Sigmoid colon (tissue), 7 donors: ENCODE data around the gene HDAC11. TPM values are rescaled to one million over a fixed set of nuclear protein-coding genes. Genes with fewer than 3 reads are reported as not detected.

ENCODE experiments used
- DNase-seq: peaks from one replicate; pipeline ENCODE4 v3.0.0-alpha.2; 2019
- H3K27ac ChIP-seq, 4 donors: fragments of 200-600 bp; sonication (generic); one replicate each; pipeline ENCODE4 v1.5.1; 2016 to 2019; ENCODE audit warnings: mild to moderate bottlenecking in 1 of 4
- H3K27me3 ChIP-seq, 3 donors: fragments of 200-600 bp; sonication (generic); one replicate each; pipeline ENCODE4 v1.5.1; 2019; ENCODE audit warnings: mild to moderate bottlenecking in 1 of 3
- H3K36me3 ChIP-seq, 4 donors: fragments of 200-600 bp; sonication (generic); one replicate each; pipeline ENCODE4 v1.5.1; 2016 to 2019
- H3K4me1 ChIP-seq, 4 donors: fragments of 200-600 bp; sonication (generic); one replicate each; pipeline ENCODE4 v1.5.1; 2017 to 2019
- H3K4me3 ChIP-seq, 4 donors: fragments of 200-600 bp; sonication (generic); one replicate each; pipeline ENCODE4 v1.5.1; 2017 to 2019; ENCODE audit warnings: mild to moderate bottlenecking in 2 of 4, moderate library complexity in 1 of 4
- H3K9me3 ChIP-seq, 4 donors: fragments of 200-600 bp in 3 of 4; sonication (generic) in 3 of 4; one replicate each; pipeline versions ENCODE4 v1.5.1 to v1.6.1; 2013 to 2019
- EP300 ChIP-seq, 4 donors: sonication (generic); formaldehyde crosslinking; IDR thresholded peaks; one replicate each; pipeline ENCODE4 v1.6.1; 2017; ENCODE audit warnings: antibody characterized with exemption in 4 of 4
- POLR2A ChIP-seq, 2 donors: fragments of 450-650 bp; IDR thresholded peaks; one replicate each; pipeline ENCODE4 v1.6.1; 2016; ENCODE audit warnings: antibody characterized with exemption in 2 of 2, mild to moderate bottlenecking in 2 of 2, moderate library complexity in 2 of 2
- POLR2AphosphoS5 ChIP-seq, 4 donors: sonication (generic); formaldehyde crosslinking; IDR thresholded peaks; one replicate each; pipeline ENCODE4 v1.6.1; 2017; ENCODE audit warnings: antibody characterized with exemption in 4 of 4
- WGBS, 2 donors: extraction: QIAGEN DNeasy Blood & Tissue Kit; methylation state at CpG; one replicate each; pipeline ENCODE4 v1.1.7; 2013; 5-methylcytosine and 5-hydroxymethylcytosine counted together
- intact Hi-C: fragments of 100-400 bp; cut with DNase I; formaldehyde crosslinking; loops from one replicate; pipeline ENCODE4 v1.15.1; 2023
- polyA plus RNA-seq, 3 donors: library from polyadenylated mRNA; stranded (reverse); fragments of 200-250 nt; gene quantifications; one replicate each; pipeline ENCODE4 v1.2.3, GENCODE V29; 2013
- total RNA-seq, 4 donors: library from RNA; depleted of rRNA; stranded (reverse); fragments of >200 nt; gene quantifications; one replicate each; pipeline ENCODE4 v1.1.0, GENCODE V29; 2016
- TF ChIP-seq, protein P1 (sequence below), 4 experiments: fragments of 450-650 bp in 3 of 4; fragments of 200-600 bp in 1 of 4; IDR thresholded peaks; one replicate each; pipeline ENCODE4 v1.5.1; 2016 to 2019; ENCODE audit warnings: antibody characterized with exemption in 4 of 4, mild to moderate bottlenecking in 3 of 4, moderate library complexity in 2 of 4
- donor health status: healthy with polysubstance abuse.
- donor health status: Bipolar disorder and iron deficiency.
- donor health status: healthy.

The HDAC11 gene
- total and polyA plus RNA-seq, 7 donors: 15.5 to 30.3 (median 17.2) TPM

DNA sequence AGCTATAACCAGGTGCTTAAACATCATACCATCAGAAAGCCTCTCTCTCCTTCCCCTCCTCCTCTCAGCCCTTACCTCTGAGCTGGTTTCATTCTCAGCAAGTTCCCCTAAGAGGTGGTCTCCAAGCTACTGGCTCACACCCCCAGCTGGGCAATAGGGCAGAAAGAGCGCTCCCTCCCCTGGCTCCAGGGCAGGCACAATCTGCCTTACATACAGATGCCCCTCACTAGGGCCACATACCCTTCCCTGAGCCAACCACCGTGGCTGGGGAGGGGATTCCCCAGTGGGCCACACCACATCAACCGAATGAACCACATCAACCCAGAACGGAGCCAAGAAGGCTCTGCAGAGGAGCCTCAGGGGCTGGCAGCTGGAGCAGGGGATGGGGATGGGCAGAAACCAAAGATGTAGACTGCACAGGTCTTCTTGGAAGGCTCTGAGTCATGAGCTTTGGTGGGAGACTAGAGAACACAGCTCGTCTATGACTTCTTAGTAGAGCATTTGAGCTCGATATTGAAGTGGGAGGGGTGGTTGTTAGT lies 64.3 kb downstream of the HDAC11 start:
- peaks cover 9 to 19% (median 17%) of the 10 kb centered on the region in 3 donors for H3K27me3 ChIP-seq
- peaks cover 0 to 2% (median under 1%) of the 10 kb centered on the region in 4 donors for H3K9me3 ChIP-seq
- intact Hi-C loops: no loop called here
- TF ChIP-seq EP300 (IDR thresholded peaks at IDR 0.05) (no peak), POLR2AphosphoS5 (IDR thresholded peaks at IDR 0.05) (no peak), POLR2A (IDR thresholded peaks at IDR 0.05) (no peak)
- TF ChIP-seq, protein P1, sequence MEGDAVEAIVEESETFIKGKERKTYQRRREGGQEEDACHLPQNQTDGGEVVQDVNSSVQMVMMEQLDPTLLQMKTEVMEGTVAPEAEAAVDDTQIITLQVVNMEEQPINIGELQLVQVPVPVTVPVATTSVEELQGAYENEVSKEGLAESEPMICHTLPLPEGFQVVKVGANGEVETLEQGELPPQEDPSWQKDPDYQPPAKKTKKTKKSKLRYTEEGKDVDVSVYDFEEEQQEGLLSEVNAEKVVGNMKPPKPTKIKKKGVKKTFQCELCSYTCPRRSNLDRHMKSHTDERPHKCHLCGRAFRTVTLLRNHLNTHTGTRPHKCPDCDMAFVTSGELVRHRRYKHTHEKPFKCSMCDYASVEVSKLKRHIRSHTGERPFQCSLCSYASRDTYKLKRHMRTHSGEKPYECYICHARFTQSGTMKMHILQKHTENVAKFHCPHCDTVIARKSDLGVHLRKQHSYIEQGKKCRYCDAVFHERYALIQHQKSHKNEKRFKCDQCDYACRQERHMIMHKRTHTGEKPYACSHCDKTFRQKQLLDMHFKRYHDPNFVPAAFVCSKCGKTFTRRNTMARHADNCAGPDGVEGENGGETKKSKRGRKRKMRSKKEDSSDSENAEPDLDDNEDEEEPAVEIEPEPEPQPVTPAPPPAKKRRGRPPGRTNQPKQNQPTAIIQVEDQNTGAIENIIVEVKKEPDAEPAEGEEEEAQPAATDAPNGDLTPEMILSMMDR (IDR thresholded peaks at IDR 0.05): no peak
- peaks cover 0 to 9% (median 6%) of the 10 kb centered on the region in 4 donors for H3K4me1 ChIP-seq
- no peaks in the 10 kb centered on the region for H3K36me3 ChIP-seq
- no peak for DNase-seq
- peak overlapping the region in 2 of 4 donors; percentile 44 to 54 for H3K27ac ChIP-seq
- no peak overlapping the region for H3K4me3 ChIP-seq
- 31% methylated on average over 6 of the region's 6 CpGs for WGBS, 2 donors

DNA sequence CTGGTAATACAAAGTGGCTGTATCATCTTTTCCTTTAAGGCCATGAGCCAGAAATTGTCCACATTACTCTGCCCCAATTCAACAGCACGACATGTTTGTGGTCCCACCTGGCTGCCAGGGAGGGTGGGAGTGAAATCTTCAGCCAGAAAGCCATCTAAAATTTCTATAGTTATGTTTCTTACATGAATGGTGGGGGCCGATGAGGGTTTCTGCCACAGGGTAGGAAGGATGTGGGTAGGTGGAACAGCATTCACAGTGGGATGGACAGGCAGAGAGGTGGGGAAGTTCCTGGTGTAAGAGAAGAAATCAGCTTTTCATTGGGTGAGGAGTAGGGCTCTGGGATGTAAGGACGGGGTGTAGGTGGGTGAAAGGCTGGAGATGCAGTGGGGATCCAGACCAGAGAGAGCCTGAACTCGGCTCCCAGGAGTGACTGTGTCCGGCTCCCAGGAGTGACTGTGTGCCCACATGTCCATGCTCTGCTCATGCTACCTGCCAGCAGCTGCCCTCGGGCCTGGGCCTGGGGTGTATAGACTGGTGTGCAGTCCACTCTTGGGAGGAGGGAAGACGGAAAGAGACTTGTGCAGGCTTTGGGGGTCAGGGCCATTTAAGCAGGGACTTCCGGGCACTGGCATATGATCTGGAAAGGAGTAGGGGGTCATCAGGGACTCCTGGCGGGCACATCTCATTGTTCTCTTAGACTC lies 65.0 kb downstream of the HDAC11 start:
- no peaks in the 10 kb centered on the region for H3K36me3 ChIP-seq

DNA sequence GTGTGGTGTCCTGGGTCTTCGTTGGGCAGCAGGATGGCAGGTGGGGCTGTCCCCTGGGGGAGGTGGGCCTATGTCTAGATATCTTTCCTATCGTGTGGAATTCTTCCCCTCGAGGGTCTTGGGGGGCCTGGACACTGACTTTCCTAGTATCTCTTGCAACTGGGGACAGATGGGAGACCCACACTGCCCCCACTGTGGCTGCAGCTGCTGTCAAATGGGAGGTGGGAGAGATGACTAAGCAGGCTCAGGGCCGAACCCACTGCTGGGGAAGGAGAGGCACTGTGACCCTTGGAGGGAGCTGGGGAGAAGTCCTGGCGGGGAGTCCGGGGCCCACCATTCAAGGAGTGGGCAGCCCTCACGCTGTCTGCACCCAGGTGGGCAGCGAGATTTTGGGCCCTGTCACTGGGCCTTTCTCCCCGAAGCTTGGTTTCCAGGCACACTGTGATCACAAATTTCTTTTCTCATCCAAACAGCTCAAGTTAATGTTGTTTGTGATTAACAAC lies 65.9 kb downstream of the HDAC11 start:
- H3K27ac ChIP-seq: peak overlapping the region in 2 of 4 donors; percentile 55 to 64
- peaks cover 9 to 33% (median 20%) of the 10 kb centered on the region in 3 donors for H3K27me3 ChIP-seq
- WGBS, 2 donors: 77 to 84% methylated on average over 9 of the region's 9 CpGs
- intact Hi-C loops: no loop called here
- H3K4me1 ChIP-seq: peaks cover 0 to 10% (median 6%) of the 10 kb centered on the region in 4 donors
- TF ChIP-seq POLR2AphosphoS5 (IDR thresholded peaks at IDR 0.05): no peak
- TF ChIP-seq, protein P1 (IDR thresholded peaks at IDR 0.05): no peak
- TF ChIP-seq POLR2A (IDR thresholded peaks at IDR 0.05): no peak
- no peak for TF ChIP-seq EP300 (IDR thresholded peaks at IDR 0.05)
- H3K9me3 ChIP-seq: peaks cover 0 to 2% (median under 1%) of the 10 kb centered on the region in 4 donors
- H3K4me3 ChIP-seq: no peak overlapping the region
- H3K36me3 ChIP-seq: no peaks in the 10 kb centered on the region
- no peak for DNase-seq

More for the DNA sequence above, 65.0 kb downstream of the HDAC11 start:
- Histone ChIP-seq H3K27me3 (peaks cover 9 to 24% (median 20%) of the 10 kb centered on the region in 3 donors), H3K4me3 (no peak overlapping the region), H3K9me3 (peaks cover 0 to 2% (median under 1%) of the 10 kb centered on the region in 4 donors), H3K27ac (peak overlapping the region in 1 of 4 donors; percentile 44), H3K4me1 (peaks cover 0 to 10% (median 6%) of the 10 kb centered on the region in 4 donors)
- intact Hi-C loops: no loop called here
- no peak for TF ChIP-seq POLR2A (IDR thresholded peaks at IDR 0.05)
- 57 to 58% methylated on average over 9 of the region's 9 CpGs for WGBS, 2 donors
- DNase-seq: no peak

DNA sequence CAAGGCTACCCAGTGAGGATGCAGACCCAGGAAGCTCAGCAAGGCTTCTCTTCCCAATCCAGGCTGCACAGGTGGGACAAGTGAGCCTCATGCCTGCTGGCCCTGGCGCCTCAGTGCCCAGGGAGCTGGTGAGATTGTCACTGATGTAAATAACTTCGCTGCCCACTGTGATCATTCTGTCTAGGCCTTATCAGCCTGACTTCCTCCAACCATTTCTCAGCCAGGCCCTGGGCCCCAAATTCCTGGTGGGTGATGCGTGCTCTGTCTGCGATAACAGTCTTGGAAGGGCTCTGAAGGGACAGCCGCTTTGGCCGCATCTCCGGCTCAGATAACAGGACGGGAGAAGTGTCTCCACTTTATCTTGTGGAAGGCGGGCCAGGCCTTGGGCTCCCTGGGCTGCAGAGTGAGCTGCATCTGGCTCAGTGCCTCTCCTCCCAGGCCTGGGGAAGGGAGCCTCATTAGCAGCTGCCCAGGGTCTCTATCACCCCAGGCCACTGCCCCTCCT lies 66.6 kb downstream of the HDAC11 start:
- no peak for TF ChIP-seq POLR2A (IDR thresholded peaks at IDR 0.05)
- Histone ChIP-seq H3K4me1 (peaks cover 0 to 10% (median 6%) of the 10 kb centered on the region in 4 donors), H3K27ac (peak overlapping the region in 3 of 4 donors; percentile 0 to 64 (median 55)), H3K36me3 (no peaks in the 10 kb centered on the region), H3K27me3 (peaks cover 9 to 38% (median 20%) of the 10 kb centered on the region in 3 donors), H3K4me3 (no peak overlapping the region), H3K9me3 (peaks cover 0 to 2% (median under 1%) of the 10 kb centered on the region in 4 donors)
- DNase-seq: peak; percentile 68
- 84 to 86% methylated on average over 9 of the region's 9 CpGs for WGBS, 2 donors
- intact Hi-C loops: no loop called here

DNA sequence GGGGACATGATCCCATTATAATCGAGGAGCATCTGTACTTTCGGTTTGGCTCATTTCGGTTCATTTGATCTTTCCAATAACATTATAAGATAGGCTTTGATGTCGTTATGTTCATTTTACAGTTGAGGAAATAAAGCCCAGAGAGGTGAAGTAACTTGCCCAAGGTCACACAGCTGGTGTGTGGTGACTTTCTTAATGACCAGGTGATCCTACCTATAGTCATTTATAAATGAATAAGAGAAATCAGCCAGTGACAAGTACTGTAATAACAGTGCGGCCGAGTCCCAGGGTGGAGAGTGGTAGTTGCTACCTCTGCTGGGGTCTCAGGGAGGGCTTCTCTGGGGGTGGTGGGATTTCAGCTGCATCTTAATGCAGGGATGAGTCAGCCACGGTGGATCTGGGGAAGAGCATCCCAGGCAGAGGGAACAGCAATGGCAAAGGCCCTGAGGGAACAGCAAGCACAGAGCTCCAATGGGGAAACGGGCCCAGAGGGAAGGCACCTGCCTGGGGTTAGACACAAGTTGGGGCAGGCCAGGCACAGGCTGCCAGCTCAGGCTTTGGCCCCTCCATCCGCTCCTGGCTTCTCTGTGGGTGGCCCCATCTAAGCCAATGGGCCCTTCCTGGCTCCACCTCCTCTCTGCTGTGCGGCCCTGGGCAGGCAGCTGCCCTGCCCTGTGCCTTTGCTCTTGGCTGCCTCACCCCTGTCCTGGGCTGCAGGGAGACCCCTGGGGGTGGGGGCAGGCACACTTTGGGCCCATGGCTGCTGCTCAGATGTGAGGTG lies 67.7 kb downstream of the HDAC11 start:
- Histone ChIP-seq H3K36me3 (no peaks in the 10 kb centered on the region), H3K4me3 (no peak overlapping the region), H3K4me1 (peaks cover 0 to 10% (median 6%) of the 10 kb centered on the region in 4 donors), H3K9me3 (no peaks in the 10 kb centered on the region), H3K27me3 (peaks cover 9 to 46% (median 25%) of the 10 kb centered on the region in 3 donors), H3K27ac (peak overlapping the region in 3 of 4 donors; percentile 47 to 57 (median 55))
- DNase-seq: no peak
- intact Hi-C loops: no loop called here
- 59 to 83% methylated on average over 10 of the region's 10 CpGs for WGBS, 2 donors
- TF ChIP-seq EP300 (IDR thresholded peaks at IDR 0.05) (no peak), POLR2A (IDR thresholded peaks at IDR 0.05) (no peak), POLR2AphosphoS5 (IDR thresholded peaks at IDR 0.05) (no peak)
- TF ChIP-seq, protein P1 (IDR thresholded peaks at IDR 0.05): no peak
